IMR-90 (cell line): ENCODE data around the gene DDX31. TPM values are rescaled to one million over a fixed set of nuclear protein-coding genes. Genes with fewer than 3 reads are reported as not detected.

ENCODE experiments used
- ATAC-seq: fragments of 200-7000 bp; cut with Tn5 transposase; 2 replicates; pipeline ENCODE4 v1.9.1; 2020; ENCODE audit warnings: low read depth, mild to moderate bottlenecking, moderate library complexity
- BruUV-seq: library from RNA; stranded (reverse); fragments of 400-500 nt; replicated peaks from 2 replicates; lab custom pipeline; 2021; lab: Mats Ljungman, UMichigan
- CTCF ChIA-PET: fragments of 300-600 bp; formaldehyde crosslinking; extraction: SDS; loops from one replicate; lab custom pipeline; 2021; ENCODE audit warnings: antibody characterized with exemption; lab: Yijun Ruan, JAX
- POLR2A ChIA-PET: fragments of 300-600 bp; sonication (Branson Sonifier 250); formaldehyde crosslinking; loops from one replicate; lab custom pipeline; 2022; ENCODE audit warnings: antibody characterized with exemption; ENCODE audit not compliant: unreplicated experiment; lab: Charles Lee
- DNase-seq: peaks from one replicate; pipeline ENCODE4 v3.0.0; 2013
- H2AFZ ChIP-seq: replicated peaks from 2 replicates; pipeline ENCODE3; 2013; ENCODE audit warnings: low read length, mild to moderate bottlenecking; ENCODE audit not compliant: poor library complexity
- H2AK5ac ChIP-seq: 2 replicates; pipeline ENCODE4 v1.6.1; 2013; ENCODE audit warnings: low read depth, low read length, inconsistent platforms
- H2AK9ac ChIP-seq: replicated peaks from 2 replicates; pipeline ENCODE3; 2013; ENCODE audit warnings: mild to moderate bottlenecking, low read depth, low read length, moderate library complexity; ENCODE audit not compliant: poor library complexity
- H2BK120ac ChIP-seq: 2 replicates; pipeline ENCODE4 v1.6.1; 2013; ENCODE audit warnings: low read depth, low read length, inconsistent platforms
- H2BK15ac ChIP-seq: 3 replicates; pipeline ENCODE4 v1.6.1; 2013; ENCODE audit warnings: low read depth, low read length, inconsistent platforms
- H2BK20ac ChIP-seq: 2 replicates; pipeline ENCODE4 v1.6.1; 2013; ENCODE audit warnings: low read depth, mild to moderate bottlenecking, inconsistent platforms, low read length, moderate library complexity
- H2BK5ac ChIP-seq: 2 replicates; pipeline ENCODE4 v1.6.1; 2013; ENCODE audit warnings: mild to moderate bottlenecking, low read depth, low read length, inconsistent platforms; ENCODE audit not compliant: poor library complexity, severe bottlenecking
- H3K14ac ChIP-seq: replicated peaks from 2 replicates; pipeline ENCODE4 v1.6.1; 2013; ENCODE audit warnings: low read depth, low read length, inconsistent platforms
- H3K18ac ChIP-seq: 2 replicates; pipeline ENCODE4 v1.6.1; 2013; ENCODE audit warnings: low read depth, low read length, control low read depth
- H3K23ac ChIP-seq: 2 replicates; pipeline ENCODE4 v1.6.1; 2013; ENCODE audit warnings: low read depth, low read length, inconsistent platforms
- H3K27ac ChIP-seq: 2 replicates; pipeline ENCODE4 v1.5.1; 2013; ENCODE audit warnings: mild to moderate bottlenecking, control low read depth, low read length; ENCODE audit not compliant: insufficient read depth
- H3K27me3 ChIP-seq: 2 replicates; pipeline ENCODE4 v1.6.1; 2013; ENCODE audit warnings: low read length; ENCODE audit not compliant: control insufficient read depth, insufficient read depth
- H3K36me3 ChIP-seq: 2 replicates; pipeline ENCODE4 v1.6.1; 2013; ENCODE audit warnings: low read length, mixed read lengths; ENCODE audit not compliant: control insufficient read depth, insufficient read depth
- H3K4ac ChIP-seq: 2 replicates; pipeline ENCODE4 v1.6.1; 2013; ENCODE audit warnings: low read depth, low read length, inconsistent platforms
- H3K4me1 ChIP-seq: 2 replicates; pipeline ENCODE4 v1.6.1; 2013; ENCODE audit warnings: low read length, mixed read lengths; ENCODE audit not compliant: control insufficient read depth, insufficient read depth
- H3K4me2 ChIP-seq: 2 replicates; pipeline ENCODE4 v1.6.1; 2013; ENCODE audit warnings: low read depth, mild to moderate bottlenecking, control low read depth, low read length, moderate library complexity
- H3K4me3 ChIP-seq: 2 replicates; pipeline ENCODE4 v1.5.1; 2013; ENCODE audit warnings: low read depth, mild to moderate bottlenecking, control low read depth, low read length, moderate library complexity; ENCODE audit not compliant: insufficient read depth
- H3K56ac ChIP-seq: 2 replicates; pipeline ENCODE4 v1.6.1; 2013; ENCODE audit warnings: low read length, inconsistent platforms; ENCODE audit not compliant: insufficient read depth; ENCODE audit errors: extremely low read depth
- H3K79me1 ChIP-seq, 2 experiments: 2 replicates each; pipeline ENCODE4 v1.6.1; 2013; ENCODE audit warnings: low read length in 2 of 2, inconsistent platforms in 1 of 2, low read depth in 1 of 2
- H3K9ac ChIP-seq: 2 replicates; pipeline ENCODE4 v1.6.1; 2013; ENCODE audit warnings: low read depth, low read length, control low read depth
- H3K9me1 ChIP-seq: 2 replicates; pipeline ENCODE4 v1.6.1; 2013; ENCODE audit warnings: low read length, inconsistent platforms; ENCODE audit not compliant: insufficient read depth
- H3K9me3 ChIP-seq: 2 replicates; pipeline ENCODE4 v1.6.1; 2013; ENCODE audit warnings: low read length; ENCODE audit not compliant: control insufficient read depth, insufficient read depth
- H4K20me1 ChIP-seq: 2 replicates; pipeline ENCODE4 v1.6.1; 2013; ENCODE audit warnings: low read length, inconsistent platforms; ENCODE audit not compliant: insufficient read depth
- H4K5ac ChIP-seq: 2 replicates; pipeline ENCODE4 v1.6.1; 2013; ENCODE audit warnings: mild to moderate bottlenecking, low read depth, low read length, control low read depth
- H4K8ac ChIP-seq, 2 experiments: 2 replicates each; pipeline ENCODE4 v1.6.1; 2013; ENCODE audit warnings: low read depth in 2 of 2, low read length in 2 of 2, control low read depth in 1 of 2, inconsistent platforms in 1 of 2
- H4K91ac ChIP-seq: 2 replicates; pipeline ENCODE4 v1.6.1; 2013; ENCODE audit warnings: low read depth, low read length, inconsistent platforms; ENCODE audit not compliant: insufficient read depth
- BHLHE40 ChIP-seq: fragments of 150-350 bp; IDR thresholded peaks from 2 replicates; pipeline ENCODE4 v1.6.1; 2016; ENCODE audit warnings: mild to moderate bottlenecking, low read depth, low read length
- CEBPB ChIP-seq: IDR thresholded peaks from 2 replicates; pipeline ENCODE4 v1.6.1; 2012; ENCODE audit warnings: low read depth, low read length, improper control_type of control experiment
- CHD1 ChIP-seq: IDR thresholded peaks from 2 replicates; pipeline ENCODE4 v1.6.1; 2012; ENCODE audit warnings: low read depth, low read length, improper control_type of control experiment
- FOS ChIP-seq: fragments of 150-350 bp; IDR thresholded peaks from 2 replicates; pipeline ENCODE4 v1.6.1; 2016; ENCODE audit warnings: low read depth, low read length
- MAFK ChIP-seq: IDR thresholded peaks from 2 replicates; pipeline ENCODE4 v1.6.1; 2012; ENCODE audit warnings: low read depth, low read length, improper control_type of control experiment
- MAZ ChIP-seq: IDR thresholded peaks from 2 replicates; pipeline ENCODE4 v1.6.1; 2012; ENCODE audit warnings: low read depth, mild to moderate bottlenecking, low read length, improper control_type of control experiment, moderate library complexity, borderline replicate concordance
- MXI1 ChIP-seq: IDR thresholded peaks from 2 replicates; pipeline ENCODE4 v1.6.1; 2012; ENCODE audit warnings: low read depth, mild to moderate bottlenecking, low read length, moderate library complexity, borderline replicate concordance
- NFE2L2 ChIP-seq: fragments of 150-350 bp; IDR thresholded peaks from 2 replicates; pipeline ENCODE4 v1.6.1; 2016; ENCODE audit warnings: low read depth, mild to moderate bottlenecking, low read length
- POLR2A ChIP-seq: IDR thresholded peaks from 2 replicates; pipeline ENCODE4 v1.6.1; 2012; ENCODE audit warnings: mild to moderate bottlenecking, low read depth, low read length
- RAD21 ChIP-seq: IDR thresholded peaks from 2 replicates; pipeline ENCODE4 v1.6.1; 2012; ENCODE audit warnings: low read length, improper control_type of control experiment
- RCOR1 ChIP-seq: IDR thresholded peaks from 2 replicates; pipeline ENCODE4 v1.6.1; 2012; ENCODE audit warnings: mild to moderate bottlenecking, low read length, improper control_type of control experiment; ENCODE audit not compliant: insufficient replicate concordance
- RFX5 ChIP-seq: IDR thresholded peaks from 2 replicates; pipeline ENCODE4 v1.8.0; 2012; ENCODE audit warnings: low read depth, mild to moderate bottlenecking, low read length, moderate library complexity
- SMC3 ChIP-seq: fragments of 150-350 bp; IDR thresholded peaks from 2 replicates; pipeline ENCODE4 v1.6.1; 2016; ENCODE audit warnings: low read depth, mild to moderate bottlenecking, antibody characterized with exemption, low read length, moderate library complexity
- WGBS, 2 experiments: methylation state at CpG; one replicate each; pipeline versions ENCODE4 v1.1.5 to v1.1.7; 2013; ENCODE audit warnings: missing lambda C conversion rate in 2 of 2; ENCODE audit not compliant: insufficient read length in 1 of 2; ENCODE audit errors: extremely low coverage in 2 of 2; 5-methylcytosine and 5-hydroxymethylcytosine counted together
- dilution Hi-C: fragments of 300-500 bp; cut with HindIII; formaldehyde crosslinking; loops from one replicate; pipeline ENCODE4 v1.14.3; 2018; ENCODE audit warnings: low sequenced_read_pairs; ENCODE audit not compliant: unreplicated experiment
- in situ Hi-C: fragments of 300-500 bp; cut with MboI; formaldehyde crosslinking; loops from 3 replicates; pipeline ENCODE4 v1.14.3; 2019; ENCODE audit warnings: low sequenced_read_pairs, inconsistent platforms, mixed read lengths
- intact Hi-C: fragments of 100-400 bp; cut with micrococcal nuclease; formaldehyde crosslinking; loops from 2 replicates; pipeline ENCODE4 v1.10.0; 2022
- polyA plus RNA-seq, 3 experiments: library from polyadenylated mRNA; depleted of rRNA; stranded (reverse); fragments of >200 nt; gene quantifications; 2 replicates each; pipeline ENCODE4 v1.2.3, GENCODE V29; 2012; ENCODE audit warnings: low replicate concordance in 1 of 3
- total RNA-seq: library from RNA; depleted of rRNA; stranded (reverse); fragments of >200 nt; gene quantifications from 2 replicates; pipeline ENCODE4 v1.2.3, GENCODE V29; 2012
- TF ChIP-seq, protein P1 (sequence below): fragments of 150-350 bp; IDR thresholded peaks from 2 replicates; pipeline ENCODE4 v1.6.1; 2017; ENCODE audit warnings: mild to moderate bottlenecking, antibody characterized with exemption, low read length, low read depth
- TF ChIP-seq, protein P2 (sequence below): fragments of 150-350 bp; IDR thresholded peaks from 2 replicates; pipeline ENCODE4 v1.6.1; 2016; ENCODE audit warnings: low read depth, mild to moderate bottlenecking, low read length, moderate library complexity, borderline replicate concordance
- TF ChIP-seq, protein P3 (sequence below): conservative IDR thresholded peaks from 2 replicates; pipeline ENCODE4 v1.5.1; 2012; ENCODE audit warnings: mild to moderate bottlenecking, low read depth, low read length, improper control_type of control experiment

The DDX31 gene
- total and polyA plus RNA-seq, 2 of the 4 experiments (the other 2 are of a cell fraction): 10.7 to 14.0 TPM

GRCh38 chr9:132555528-132555927 is 114.3 kb downstream of the DDX31 start:
- ATAC-seq: no peak

More at GRCh38 chr9:132555528-132555927, 114.3 kb downstream of the DDX31 start:
- Histone ChIP-seq H3K4me2 (no peak overlapping the region), H3K36me3 (no peaks in the 10 kb centered on the region), H3K9me1 (no peaks in the 10 kb centered on the region), H2BK15ac (no peak overlapping the region), H4K91ac (no peak overlapping the region), H2AK9ac (no peak overlapping the region), H4K5ac (no peak overlapping the region), H3K18ac (no peak overlapping the region), H3K27me3 (peaks cover 34% of the 10 kb centered on the region), H3K9me3 (peaks cover 3% of the 10 kb centered on the region), H3K79me1 (no peaks in the 10 kb centered on the region), H3K27ac (no peak overlapping the region), H4K20me1 (no peaks in the 10 kb centered on the region), H2BK20ac (no peak overlapping the region), H4K8ac (no peak overlapping the region), H2BK5ac (no peak overlapping the region), H3K56ac (no peak overlapping the region), H3K14ac (no peak overlapping the region), H3K23ac (no peak overlapping the region), H2AFZ (no peak overlapping the region), H3K4me1 (no peaks in the 10 kb centered on the region), H3K9ac (no peak overlapping the region), H2AK5ac (no peak overlapping the region), H3K4me3 (no peak overlapping the region), H2BK120ac (no peak overlapping the region), H3K4ac (no peak overlapping the region)
- TF ChIP-seq, protein P1, sequence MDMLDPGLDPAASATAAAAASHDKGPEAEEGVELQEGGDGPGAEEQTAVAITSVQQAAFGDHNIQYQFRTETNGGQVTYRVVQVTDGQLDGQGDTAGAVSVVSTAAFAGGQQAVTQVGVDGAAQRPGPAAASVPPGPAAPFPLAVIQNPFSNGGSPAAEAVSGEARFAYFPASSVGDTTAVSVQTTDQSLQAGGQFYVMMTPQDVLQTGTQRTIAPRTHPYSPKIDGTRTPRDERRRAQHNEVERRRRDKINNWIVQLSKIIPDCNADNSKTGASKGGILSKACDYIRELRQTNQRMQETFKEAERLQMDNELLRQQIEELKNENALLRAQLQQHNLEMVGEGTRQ: no peak
- no peak for TF ChIP-seq POLR2A
- TF ChIP-seq CEBPB: no peak
- no peak for TF ChIP-seq BHLHE40
- TF ChIP-seq MAFK: no peak
- no peak for TF ChIP-seq RAD21
- no peak for TF ChIP-seq SMC3
- no peak for TF ChIP-seq FOS
- TF ChIP-seq MXI1: no peak
- TF ChIP-seq, protein P2, sequence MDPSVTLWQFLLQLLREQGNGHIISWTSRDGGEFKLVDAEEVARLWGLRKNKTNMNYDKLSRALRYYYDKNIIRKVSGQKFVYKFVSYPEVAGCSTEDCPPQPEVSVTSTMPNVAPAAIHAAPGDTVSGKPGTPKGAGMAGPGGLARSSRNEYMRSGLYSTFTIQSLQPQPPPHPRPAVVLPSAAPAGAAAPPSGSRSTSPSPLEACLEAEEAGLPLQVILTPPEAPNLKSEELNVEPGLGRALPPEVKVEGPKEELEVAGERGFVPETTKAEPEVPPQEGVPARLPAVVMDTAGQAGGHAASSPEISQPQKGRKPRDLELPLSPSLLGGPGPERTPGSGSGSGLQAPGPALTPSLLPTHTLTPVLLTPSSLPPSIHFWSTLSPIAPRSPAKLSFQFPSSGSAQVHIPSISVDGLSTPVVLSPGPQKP: no peak
- TF ChIP-seq RFX5: no peak
- TF ChIP-seq RCOR1: no peak
- TF ChIP-seq, protein P3, sequence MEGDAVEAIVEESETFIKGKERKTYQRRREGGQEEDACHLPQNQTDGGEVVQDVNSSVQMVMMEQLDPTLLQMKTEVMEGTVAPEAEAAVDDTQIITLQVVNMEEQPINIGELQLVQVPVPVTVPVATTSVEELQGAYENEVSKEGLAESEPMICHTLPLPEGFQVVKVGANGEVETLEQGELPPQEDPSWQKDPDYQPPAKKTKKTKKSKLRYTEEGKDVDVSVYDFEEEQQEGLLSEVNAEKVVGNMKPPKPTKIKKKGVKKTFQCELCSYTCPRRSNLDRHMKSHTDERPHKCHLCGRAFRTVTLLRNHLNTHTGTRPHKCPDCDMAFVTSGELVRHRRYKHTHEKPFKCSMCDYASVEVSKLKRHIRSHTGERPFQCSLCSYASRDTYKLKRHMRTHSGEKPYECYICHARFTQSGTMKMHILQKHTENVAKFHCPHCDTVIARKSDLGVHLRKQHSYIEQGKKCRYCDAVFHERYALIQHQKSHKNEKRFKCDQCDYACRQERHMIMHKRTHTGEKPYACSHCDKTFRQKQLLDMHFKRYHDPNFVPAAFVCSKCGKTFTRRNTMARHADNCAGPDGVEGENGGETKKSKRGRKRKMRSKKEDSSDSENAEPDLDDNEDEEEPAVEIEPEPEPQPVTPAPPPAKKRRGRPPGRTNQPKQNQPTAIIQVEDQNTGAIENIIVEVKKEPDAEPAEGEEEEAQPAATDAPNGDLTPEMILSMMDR: no peak
- no peak for TF ChIP-seq NFE2L2
- TF ChIP-seq MAZ: no peak
- TF ChIP-seq CHD1: no peak
- no TSS peak for BruUV-seq
- CTCF ChIA-PET: no interaction called here
- WGBS, 2 experiments: no CpG with 5 or more reads among the region's 8 CpGs
- intact Hi-C loops (no loop called here), in situ Hi-C loops (no loop called here), dilution Hi-C loops (no loop called here)
- DNase-seq: no peak
- POLR2A ChIA-PET: no interaction called here
